PFSK-1 (cell line): Measurements from ENCODE around the gene BZW1.

ENCODE experiments used
- FOXP2 ChIP-seq: optimal IDR thresholded peaks from 2 replicates; pipeline ENCODE3; 2011; ENCODE audit warnings: borderline replicate concordance, control low read depth, inconsistent platforms; ENCODE audit not compliant: insufficient read depth; ENCODE audit errors: extremely low read length, extremely low read depth
- POLR2AphosphoS5 ChIP-seq: IDR thresholded peaks from 2 replicates; pipeline ENCODE4 v1.6.1; 2012; ENCODE audit warnings: low read depth, mild to moderate bottlenecking, control low read depth, low read length, moderate library complexity
- SIN3A ChIP-seq: IDR thresholded peaks from 2 replicates; pipeline ENCODE4 v1.6.1; 2012; ENCODE audit warnings: mild to moderate bottlenecking, low read length, moderate library complexity, borderline replicate concordance; ENCODE audit not compliant: insufficient read depth
- TAF1 ChIP-seq: IDR thresholded peaks from 2 replicates; pipeline ENCODE4 v1.6.1; 2012; ENCODE audit warnings: low read length, control low read depth, borderline replicate concordance; ENCODE audit not compliant: insufficient read depth
- TF ChIP-seq, protein P1 (sequence below), 2 experiments: IDR thresholded peaks; 2 replicates each; pipeline versions ENCODE4 v1.6.1 to v1.8.0; 2011 to 2012; ENCODE audit warnings: low read depth in 2 of 2, low read length in 2 of 2, control low read depth in 1 of 2, inconsistent platforms in 1 of 2, mild to moderate bottlenecking in 1 of 2, moderate library complexity in 1 of 2; ENCODE audit not compliant: insufficient read depth in 1 of 2

The BZW1 gene

GRCh38 chr2:200847269-200847668, 35.6 kb downstream of the BZW1 start:
- no peak for TF ChIP-seq FOXP2
- TF ChIP-seq, protein P1, sequence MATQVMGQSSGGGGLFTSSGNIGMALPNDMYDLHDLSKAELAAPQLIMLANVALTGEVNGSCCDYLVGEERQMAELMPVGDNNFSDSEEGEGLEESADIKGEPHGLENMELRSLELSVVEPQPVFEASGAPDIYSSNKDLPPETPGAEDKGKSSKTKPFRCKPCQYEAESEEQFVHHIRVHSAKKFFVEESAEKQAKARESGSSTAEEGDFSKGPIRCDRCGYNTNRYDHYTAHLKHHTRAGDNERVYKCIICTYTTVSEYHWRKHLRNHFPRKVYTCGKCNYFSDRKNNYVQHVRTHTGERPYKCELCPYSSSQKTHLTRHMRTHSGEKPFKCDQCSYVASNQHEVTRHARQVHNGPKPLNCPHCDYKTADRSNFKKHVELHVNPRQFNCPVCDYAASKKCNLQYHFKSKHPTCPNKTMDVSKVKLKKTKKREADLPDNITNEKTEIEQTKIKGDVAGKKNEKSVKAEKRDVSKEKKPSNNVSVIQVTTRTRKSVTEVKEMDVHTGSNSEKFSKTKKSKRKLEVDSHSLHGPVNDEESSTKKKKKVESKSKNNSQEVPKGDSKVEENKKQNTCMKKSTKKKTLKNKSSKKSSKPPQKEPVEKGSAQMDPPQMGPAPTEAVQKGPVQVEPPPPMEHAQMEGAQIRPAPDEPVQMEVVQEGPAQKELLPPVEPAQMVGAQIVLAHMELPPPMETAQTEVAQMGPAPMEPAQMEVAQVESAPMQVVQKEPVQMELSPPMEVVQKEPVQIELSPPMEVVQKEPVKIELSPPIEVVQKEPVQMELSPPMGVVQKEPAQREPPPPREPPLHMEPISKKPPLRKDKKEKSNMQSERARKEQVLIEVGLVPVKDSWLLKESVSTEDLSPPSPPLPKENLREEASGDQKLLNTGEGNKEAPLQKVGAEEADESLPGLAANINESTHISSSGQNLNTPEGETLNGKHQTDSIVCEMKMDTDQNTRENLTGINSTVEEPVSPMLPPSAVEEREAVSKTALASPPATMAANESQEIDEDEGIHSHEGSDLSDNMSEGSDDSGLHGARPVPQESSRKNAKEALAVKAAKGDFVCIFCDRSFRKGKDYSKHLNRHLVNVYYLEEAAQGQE (IDR thresholded peaks at IDR 0.05; ENCODE audit: insufficient read depth in 1 of 2, low read depth in 2 of 2, low read length in 2 of 2): no peak
- no peak for TF ChIP-seq SIN3A
- no peak for TF ChIP-seq POLR2AphosphoS5

- TF ChIP-seq, protein P1 (IDR thresholded peaks at IDR 0.05; ENCODE audit: insufficient read depth in 1 of 2, low read depth in 2 of 2, low read length in 2 of 2): no peak
- TF ChIP-seq POLR2AphosphoS5: no peak
Measured at GRCh38 chr2:200847939-200848338, 36.2 kb downstream of the BZW1 start.

DNA sequence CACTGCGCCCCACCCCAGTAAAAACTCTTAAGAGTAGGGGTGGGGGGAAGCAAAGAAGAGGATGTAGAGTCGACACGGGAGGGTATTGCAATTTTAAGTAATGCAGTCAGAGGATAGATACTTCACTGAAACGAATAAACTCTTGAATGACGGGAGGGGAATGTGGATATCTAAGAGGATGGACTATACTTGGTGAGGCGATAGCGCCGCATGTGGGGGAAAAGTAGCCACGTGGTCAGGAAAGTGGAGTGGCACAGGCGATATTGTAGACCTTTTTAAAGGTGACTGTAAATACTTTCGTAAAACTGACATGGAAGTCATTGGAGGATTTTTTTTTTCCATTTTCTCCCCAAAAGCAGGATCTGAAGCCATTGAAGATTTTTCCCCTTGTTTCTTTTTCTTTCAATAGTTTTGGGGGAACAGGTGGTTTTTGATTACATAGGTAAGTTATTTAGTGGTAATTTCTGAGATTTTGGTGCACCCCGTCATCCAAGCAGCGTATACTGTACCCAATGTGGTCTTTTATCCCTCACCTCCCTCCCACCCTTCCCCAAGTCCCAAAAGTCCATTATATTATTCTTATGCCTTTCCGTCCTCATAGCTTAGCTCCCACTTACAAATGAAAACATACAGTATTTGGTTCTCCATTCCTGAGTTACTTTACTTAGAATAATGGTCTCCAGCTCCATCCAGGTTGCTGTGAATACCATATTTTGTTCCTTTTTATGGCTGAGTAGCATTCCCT, 39.0 kb downstream of the BZW1 start:
- TF ChIP-seq, protein P1 (IDR thresholded peaks at IDR 0.05; ENCODE audit: insufficient read depth in 1 of 2, low read depth in 2 of 2, low read length in 2 of 2): no peak
- TF ChIP-seq SIN3A: no peak
- no peak for TF ChIP-seq TAF1
- TF ChIP-seq POLR2AphosphoS5: no peak
- TF ChIP-seq FOXP2: no peak

DNA sequence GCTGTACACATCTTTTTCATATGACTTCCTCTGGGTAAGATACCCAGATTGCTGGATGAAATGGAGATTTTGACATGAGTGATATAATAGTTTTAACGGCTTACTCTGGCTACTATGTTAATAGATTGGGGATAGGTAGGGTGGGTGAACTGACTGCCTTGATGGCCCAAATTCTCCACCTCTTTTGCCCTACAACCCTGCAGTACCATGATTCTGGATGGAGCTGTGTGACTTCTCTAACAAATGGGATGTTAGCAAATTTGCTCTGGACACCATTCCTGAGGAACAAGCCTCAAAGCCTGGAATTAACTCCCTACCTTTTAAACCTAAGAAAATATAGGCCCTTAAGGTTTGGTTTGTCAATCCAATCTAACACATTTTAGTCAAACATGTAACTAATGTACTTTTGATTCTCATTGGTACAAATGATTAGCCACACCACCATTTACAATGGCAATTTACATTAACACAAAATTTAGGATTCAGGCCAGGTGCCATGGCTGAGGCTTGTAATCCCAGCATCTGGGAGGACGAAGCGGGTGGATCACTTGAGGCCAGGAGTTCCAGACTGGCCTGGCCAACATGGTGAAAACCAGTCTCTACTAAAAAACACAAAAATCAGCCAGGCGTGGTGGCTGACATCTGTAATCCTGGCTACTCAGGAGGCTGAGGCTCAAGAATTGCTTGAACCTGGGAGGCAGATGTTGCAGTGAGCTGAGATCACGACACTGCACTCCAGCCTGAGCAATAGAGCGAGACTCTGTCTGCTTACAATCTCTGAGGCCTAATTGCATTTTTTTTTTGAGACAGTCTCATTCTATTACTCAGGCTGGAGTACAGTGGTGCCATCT, 39.9 kb downstream of the BZW1 start:
- TF ChIP-seq TAF1: no peak
- no peak for TF ChIP-seq POLR2AphosphoS5
- no peak for TF ChIP-seq FOXP2
- no peak for TF ChIP-seq SIN3A
- TF ChIP-seq, protein P1 (IDR thresholded peaks at IDR 0.05; ENCODE audit: insufficient read depth in 1 of 2, low read depth in 2 of 2, low read length in 2 of 2): no peak
